Measurements from ENCODE around the gene YIPF4. TPM values are rescaled to one million over a fixed set of nuclear protein-coding genes. Genes with fewer than 3 reads are reported as not detected.
"Not testable (repeated sequence)": the region's sequence is repeated elsewhere in the genome, so short reads cannot be mapped to it uniquely, and the experiment has no call there.

YIPF4 gene
- total and polyA plus RNA-seq, 2 of the 4 experiments (the other 2 are of a cell fraction), result 3.6 to 6.8 TPM

GRCh38 chr2:32274289-32274688 is 3.4 kb upstream of the YIPF4 start:
- Histone ChIP-seq H2BK15ac (ENCODE audit: low read depth, low read length) (no peak overlapping the region), H3K4me1 (ENCODE audit: control insufficient read depth, insufficient read depth, low read length) (0 out of 2 replicates have a peak, but pooled peaks cover 2% of the 10 kb centered on the region), H2AK5ac (ENCODE audit: low read depth, low read length) (no peak overlapping the region), H2AFZ (replicated peaks; ENCODE audit: low read length, poor library complexity) (no peak overlapping the region), H3K4me3 (ENCODE audit: insufficient read depth, low read depth, low read length) (no peak overlapping the region), H3K4ac (ENCODE audit: low read depth, low read length) (no peak overlapping the region), H2BK20ac (ENCODE audit: low read depth, low read length) (no peak overlapping the region), H3K9me3 (ENCODE audit: control insufficient read depth, insufficient read depth, low read length) (no peaks in the 10 kb centered on the region), H4K5ac (ENCODE audit: low read depth, low read length) (no peak overlapping the region), H4K8ac (ENCODE audit: low read depth in 2 of 2, low read length in 2 of 2) (no peak overlapping the region), H3K36me3 (ENCODE audit: control insufficient read depth, insufficient read depth, low read length) (no peaks in the 10 kb centered on the region), H2BK5ac (ENCODE audit: low read depth, low read length, poor library complexity, severe bottlenecking) (no peak overlapping the region), H3K18ac (ENCODE audit: low read depth, low read length) (no peak overlapping the region), H3K9ac (ENCODE audit: low read depth, low read length) (no peak overlapping the region), H4K91ac (ENCODE audit: insufficient read depth, low read depth, low read length) (no peak overlapping the region), H3K27me3 (ENCODE audit: control insufficient read depth, insufficient read depth, low read length) (peaks cover 4% of the 10 kb centered on the region), H2BK120ac (ENCODE audit: low read depth, low read length) (no peak overlapping the region), H4K20me1 (ENCODE audit: insufficient read depth, low read length) (no peaks in the 10 kb centered on the region), H3K4me2 (ENCODE audit: low read depth, low read length) (no peak overlapping the region), H3K79me1 (ENCODE audit: low read depth in 1 of 2, low read length in 2 of 2) (peaks cover 0 to 8% of the 10 kb centered on the region in 2 experiments; a peak in 2 of 4 replicates), H3K23ac (ENCODE audit: low read depth, low read length) (no peak overlapping the region), H3K9me1 (ENCODE audit: insufficient read depth, low read length) (no peaks in the 10 kb centered on the region), H3K14ac (replicated peaks; ENCODE audit: low read depth, low read length) (no peak overlapping the region), H2AK9ac (replicated peaks; ENCODE audit: low read depth, low read length, poor library complexity) (no peak overlapping the region), H3K56ac (ENCODE audit: extremely low read depth, insufficient read depth, low read length) (no peak overlapping the region), H3K27ac (ENCODE audit: insufficient read depth, low read length) (no peak overlapping the region)
- TF ChIP-seq MXI1 (IDR thresholded peaks at IDR 0.05; ENCODE audit: borderline replicate concordance, low read depth, low read length) (no peak), RFX5 (IDR thresholded peaks at IDR 0.05; ENCODE audit: low read depth, low read length) (no peak), NFE2L2 (IDR thresholded peaks at IDR 0.05; ENCODE audit: low read depth, low read length) (no peak), CEBPB (IDR thresholded peaks at IDR 0.05; ENCODE audit: low read depth, low read length) (no peak), RCOR1 (IDR thresholded peaks at IDR 0.05; ENCODE audit: insufficient replicate concordance, low read length) (no peak), SMC3 (IDR thresholded peaks at IDR 0.05; ENCODE audit: low read depth, low read length) (no peak)
- ATAC-seq (ENCODE audit: low read depth) (no peak), DNase-seq (no peak)
- ChIA-PET POLR2A (ENCODE audit: unreplicated experiment) (no interaction called here), CTCF (interaction anchor here (0.5 kb wide), 1 partner anchor 162 kb away, joined by 4 read pairs; no protein-coding TSS in a partner anchor)
- in situ Hi-C loops (cut with MboI; ENCODE audit: low sequenced_read_pairs), result no loop called here
- WGBS, 2 experiments (ENCODE audit: extremely low coverage in 2 of 2, insufficient read length in 1 of 2), result 0% methylated on average over 1 of the region's 2 CpGs; no CpG with 5 or more reads in 1 of the 2 experiments
- BruUV-seq (replicated peaks), result no TSS peak
- intact Hi-C loops (cut with micrococcal nuclease), result no loop called here
- dilution Hi-C loops (cut with HindIII; ENCODE audit: low sequenced_read_pairs, unreplicated experiment), result no loop called here

- H2AK5ac ChIP-seq (ENCODE audit: low read depth, low read length); H3K27me3 ChIP-seq (ENCODE audit: control insufficient read depth, insufficient read depth, low read length); H2BK15ac ChIP-seq (ENCODE audit: low read depth, low read length); CTCF ChIA-PET; ATAC-seq (ENCODE audit: low read depth); H3K9me3 ChIP-seq (ENCODE audit: control insufficient read depth, insufficient read depth, low read length); DNase-seq; H3K4me3 ChIP-seq (ENCODE audit: insufficient read depth, low read depth, low read length); H2BK20ac ChIP-seq (ENCODE audit: low read depth, low read length); H3K4me1 ChIP-seq (ENCODE audit: control insufficient read depth, insufficient read depth, low read length); BruUV-seq (replicated peaks); intact Hi-C loops (cut with micrococcal nuclease); H4K5ac ChIP-seq (ENCODE audit: low read depth, low read length); H4K8ac ChIP-seq (ENCODE audit: low read depth in 2 of 2, low read length in 2 of 2); H4K20me1 ChIP-seq (ENCODE audit: insufficient read depth, low read length); H3K23ac ChIP-seq (ENCODE audit: low read depth, low read length); H3K27ac ChIP-seq (ENCODE audit: insufficient read depth, low read length); H3K79me1 ChIP-seq (ENCODE audit: low read depth in 1 of 2, low read length in 2 of 2); dilution Hi-C loops (cut with HindIII; ENCODE audit: low sequenced_read_pairs, unreplicated experiment); H4K91ac ChIP-seq (ENCODE audit: insufficient read depth, low read depth, low read length); H3K56ac ChIP-seq (ENCODE audit: extremely low read depth, insufficient read depth, low read length); H3K9me1 ChIP-seq (ENCODE audit: insufficient read depth, low read length); H2BK120ac ChIP-seq (ENCODE audit: low read depth, low read length); H3K14ac ChIP-seq (replicated peaks; ENCODE audit: low read depth, low read length); H3K9ac ChIP-seq (ENCODE audit: low read depth, low read length); in situ Hi-C loops (cut with MboI; ENCODE audit: low sequenced_read_pairs); H2BK5ac ChIP-seq (ENCODE audit: low read depth, low read length, poor library complexity, severe bottlenecking); H3K36me3 ChIP-seq (ENCODE audit: control insufficient read depth, insufficient read depth, low read length); H3K4ac ChIP-seq (ENCODE audit: low read depth, low read length); H3K4me2 ChIP-seq (ENCODE audit: low read depth, low read length); H2AK9ac ChIP-seq (replicated peaks; ENCODE audit: low read depth, low read length, poor library complexity); H2AFZ ChIP-seq (replicated peaks; ENCODE audit: low read length, poor library complexity); H3K18ac ChIP-seq (ENCODE audit: low read depth, low read length); POLR2A ChIA-PET (ENCODE audit: unreplicated experiment): not testable (repeated sequence)
- WGBS, 2 experiments (ENCODE audit: extremely low coverage in 2 of 2, insufficient read length in 1 of 2), result no CpG with 5 or more reads among the region's 7 CpGs
These were observed 1.9 kb upstream of the YIPF4 start for GRCh38 chr2:32275790-32276189.

Measured in IMR-90 (cell line).